GM21737 (cell line): ENCODE results near the gene SMPX.

ENCODE experiments used
- ATAC-seq: cut with Tn5 transposase; IDR thresholded peaks from one replicate; pipeline ENCODE4 v1.9.1; 2021; ENCODE audit warnings: mild to moderate bottlenecking, moderate library complexity; ENCODE audit not compliant: unreplicated experiment

Gene SMPX

DNA sequence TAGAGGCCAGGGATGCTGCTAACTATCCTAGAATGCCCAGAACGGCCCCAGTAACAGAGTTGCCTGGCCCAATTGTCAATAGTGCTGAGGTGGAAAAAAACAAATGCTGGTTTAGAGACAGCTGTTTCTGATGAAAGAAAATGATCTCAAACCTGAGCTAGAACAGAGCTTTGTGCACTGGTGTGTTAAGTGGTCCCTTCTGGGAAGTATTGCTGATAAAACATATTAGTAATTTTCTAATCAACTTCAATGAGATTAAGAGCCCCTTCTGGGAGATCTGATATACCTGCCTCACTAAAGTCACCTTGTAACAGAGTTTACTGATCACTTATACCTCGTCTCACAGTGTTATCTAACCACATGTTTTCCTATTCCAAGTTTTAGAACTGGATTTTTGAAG, 42.1 kb downstream of the SMPX start:
- no peak for ATAC-seq

DNA sequence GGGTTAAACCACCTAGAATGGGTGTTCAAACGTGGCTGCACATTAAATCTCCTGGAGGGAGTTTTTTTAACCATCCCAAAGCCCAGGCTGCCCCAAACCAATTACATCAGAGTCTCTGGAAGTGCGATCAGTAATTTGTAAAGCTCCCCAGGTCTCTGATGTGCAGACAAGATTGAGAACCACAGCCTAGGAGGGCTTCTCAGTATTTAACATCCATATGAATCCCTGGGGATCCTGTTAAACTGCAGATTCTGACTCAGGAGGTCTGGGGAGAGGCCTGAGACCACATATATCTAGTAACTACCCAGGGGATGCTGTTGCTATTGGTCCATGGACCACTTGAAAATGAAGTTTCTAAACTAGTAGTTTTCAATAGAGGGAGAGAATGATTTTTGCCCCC, 42.6 kb downstream of the SMPX start:
- ATAC-seq = no peak

GRCh38 chrX:21711848-21712197, 46.1 kb downstream of the SMPX start:
- no peak for ATAC-seq

DNA sequence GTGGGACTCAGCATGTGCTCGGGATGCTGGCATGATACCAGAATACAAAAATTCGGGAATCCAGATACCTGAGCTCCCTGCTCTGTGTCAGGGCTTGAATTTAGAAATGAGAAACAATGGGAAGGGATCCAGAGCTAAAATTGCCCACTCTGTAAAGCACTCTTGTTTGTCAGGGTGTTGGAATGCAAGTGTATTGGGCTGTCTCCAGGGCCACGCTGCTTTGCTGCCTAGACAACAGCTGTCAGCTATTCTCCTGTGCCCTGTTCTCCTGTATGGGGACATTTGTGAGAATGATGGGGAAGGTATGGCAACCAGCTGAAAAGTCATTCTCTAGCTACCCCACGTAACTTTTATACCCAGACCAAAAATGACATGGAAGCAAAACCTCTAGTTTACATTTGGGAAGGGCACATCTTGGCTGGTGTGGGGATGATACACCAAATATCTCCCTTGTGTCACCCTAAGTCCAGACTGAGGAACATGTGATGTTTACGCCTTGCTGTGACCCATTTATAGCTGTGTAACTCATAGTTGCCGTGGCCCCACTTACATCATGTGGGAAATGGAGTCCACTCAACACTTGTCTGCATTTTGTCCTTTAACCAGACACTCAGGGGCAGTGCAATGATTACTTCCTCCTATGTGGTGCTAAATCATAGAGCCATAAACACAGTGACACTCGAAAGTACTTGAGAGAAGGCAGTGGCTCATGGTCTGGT, 46.6 kb downstream of the SMPX start:
- no peak for ATAC-seq

- ATAC-seq = no peak
Observed at GRCh38 chrX:21708116-21708515, 49.8 kb downstream of the SMPX start.

DNA sequence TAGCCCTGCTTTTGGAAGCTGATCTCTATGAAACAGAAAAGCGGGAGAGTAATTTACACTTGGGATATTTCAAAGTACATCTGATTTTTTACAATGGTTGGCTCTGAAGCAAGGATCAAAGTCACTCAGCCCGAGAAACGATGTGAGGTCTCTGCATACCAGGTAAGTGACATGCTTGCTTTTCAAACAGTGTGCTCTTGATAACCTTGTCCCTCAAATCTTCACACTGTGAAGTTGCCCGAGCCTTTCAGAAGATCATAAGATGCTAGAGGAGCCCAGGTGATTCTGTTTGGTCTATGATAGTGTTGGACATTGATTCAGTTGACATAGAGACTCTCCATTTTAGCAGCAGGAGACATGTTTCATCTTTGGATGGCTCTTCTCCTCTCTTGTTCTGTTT, 52.7 kb downstream of the SMPX start:
- ATAC-seq = no peak

- ATAC-seq = no peak
Observed at GRCh38 chrX:21702725-21703124, 55.2 kb downstream of the SMPX start.

DNA sequence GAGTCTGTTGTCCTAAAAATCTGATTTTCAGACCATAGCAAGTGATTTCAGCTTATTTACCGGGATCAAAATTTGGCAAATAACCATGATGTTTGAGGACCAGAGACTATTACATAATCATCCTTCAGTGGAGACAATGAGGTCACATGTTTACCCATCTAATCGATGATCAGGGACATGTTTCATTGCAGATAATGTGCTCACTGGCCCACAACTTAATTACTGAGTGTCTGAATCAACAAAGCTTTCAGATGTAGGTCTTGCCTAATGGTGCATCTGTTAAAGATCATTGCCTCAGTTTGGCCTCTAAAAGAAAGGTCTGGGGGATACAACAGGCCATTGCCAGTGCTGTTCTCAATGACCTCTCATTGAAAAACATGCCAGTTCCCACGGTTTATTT, 56.9 kb downstream of the SMPX start:
- no peak for ATAC-seq

- ATAC-seq = no peak
Observed at GRCh38 chrX:21700275-21700674, 57.6 kb downstream of the SMPX start.

GRCh38 chrX:21699136-21699535, 58.8 kb downstream of the SMPX start:
- no peak for ATAC-seq

DNA sequence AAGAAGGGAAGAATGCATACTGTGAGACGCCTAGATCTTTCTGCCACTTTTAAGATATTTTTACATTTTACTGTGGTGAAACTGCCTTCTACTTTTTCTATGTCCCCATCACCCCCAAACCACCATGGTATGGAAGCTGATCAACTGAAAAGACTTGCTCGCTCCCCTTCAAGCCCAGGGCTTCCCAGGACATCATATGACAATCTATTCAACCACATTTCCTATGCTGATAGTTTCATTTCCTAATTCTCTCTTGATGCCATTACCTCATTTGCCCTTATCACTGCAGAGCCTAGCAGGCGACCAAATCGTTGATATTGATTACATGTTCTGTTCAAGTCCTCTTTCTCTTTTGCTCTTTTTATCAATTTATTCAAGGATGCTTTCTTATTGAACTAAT, 59.6 kb downstream of the SMPX start:
- no peak for ATAC-seq

GRCh38 chrX:21691512-21692018, 66.4 kb downstream of the SMPX start:
- no peak for ATAC-seq

DNA sequence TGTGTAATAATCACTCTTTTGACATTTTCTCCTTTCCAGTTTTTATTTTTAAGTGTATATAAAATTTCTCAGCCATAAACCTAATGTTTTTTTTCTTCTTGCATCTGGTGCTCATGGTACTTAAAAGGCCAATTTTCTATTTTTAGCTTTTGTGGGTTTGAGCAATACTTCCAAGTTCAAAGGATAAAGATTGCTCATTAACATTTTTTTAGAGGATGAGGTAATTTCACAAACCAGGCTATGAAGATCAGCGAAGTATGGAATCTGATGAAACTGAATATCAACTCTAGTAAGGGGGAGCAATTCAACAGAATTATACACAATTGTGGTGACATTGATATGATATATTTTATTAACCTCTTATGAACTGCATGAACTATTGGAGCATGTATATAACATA, 74.0 kb downstream of the SMPX start:
- ATAC-seq = no peak

DNA sequence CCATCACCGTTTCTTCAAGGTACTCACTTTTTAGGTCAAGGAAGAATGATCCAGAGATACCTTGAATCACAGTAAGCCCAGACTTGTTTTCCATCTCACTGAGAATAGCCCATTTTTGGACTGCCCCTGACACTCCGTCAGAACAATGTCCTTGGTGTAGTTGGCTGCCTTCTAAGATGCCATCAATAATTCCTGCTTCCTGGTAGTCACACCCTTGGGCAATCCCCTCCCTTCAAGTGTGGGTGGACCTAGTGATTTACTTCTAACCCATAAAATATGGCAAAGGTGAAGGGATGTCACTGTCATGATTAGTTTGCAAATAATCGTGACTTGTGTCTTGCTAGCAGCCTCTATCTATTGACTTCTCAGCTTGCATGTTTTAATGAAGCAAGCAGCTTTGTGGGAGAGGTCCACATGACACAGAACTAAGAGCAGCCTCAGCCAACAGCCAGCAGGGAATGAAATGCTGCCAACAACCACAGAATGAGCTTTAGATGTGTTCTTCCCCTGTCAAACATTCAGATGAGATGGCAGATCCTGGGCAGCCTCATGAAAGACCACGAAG, 79.8 kb downstream of the SMPX start:
- ATAC-seq = no peak

DNA sequence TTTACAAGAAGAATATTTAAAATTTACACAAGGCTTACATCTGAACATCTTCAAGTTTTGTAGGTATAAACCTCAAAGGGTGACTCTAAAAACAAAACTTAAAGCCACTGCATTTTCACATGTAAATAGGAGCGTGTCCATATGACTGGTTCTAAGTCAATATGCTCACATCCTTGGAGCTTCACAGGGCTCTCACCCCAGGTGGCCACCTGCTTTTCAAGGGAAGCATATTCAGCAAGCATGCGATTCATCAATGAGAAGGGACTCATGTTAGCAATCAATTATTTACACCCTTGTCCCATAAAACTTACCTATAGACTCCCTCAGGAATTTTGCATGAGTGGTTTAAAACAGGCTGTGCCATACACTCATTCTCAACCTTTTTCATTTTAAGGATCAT, 82.0 kb downstream of the SMPX start:
- ATAC-seq = no peak

GRCh38 chrX:21674430-21675186, 83.3 kb downstream of the SMPX start:
- no peak for ATAC-seq

DNA sequence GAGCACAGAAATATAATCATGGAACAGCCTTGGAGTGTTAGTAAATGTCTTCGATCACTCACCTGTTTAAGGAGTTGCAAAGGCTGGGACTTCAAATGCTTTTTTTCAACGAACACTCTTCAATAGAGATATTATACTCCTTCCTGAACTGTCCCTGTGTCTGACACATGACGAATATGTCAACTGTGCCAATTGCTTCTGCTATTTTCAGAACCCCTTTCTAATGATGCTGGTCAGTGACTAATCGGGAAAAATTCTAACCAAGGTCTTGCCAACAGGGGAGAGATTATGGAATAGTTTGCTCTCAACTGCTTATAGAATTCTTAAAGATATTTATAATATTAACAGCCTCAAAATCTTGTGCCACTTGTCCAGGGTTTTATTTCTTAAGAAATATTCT, 91.2 kb downstream of the SMPX start:
- no peak for ATAC-seq

- ATAC-seq = no peak
Observed at GRCh38 chrX:21666252-21666651, 91.7 kb downstream of the SMPX start.

- no peak for ATAC-seq
Observed at GRCh38 chrX:21662761-21663160, 95.2 kb downstream of the SMPX start.

GRCh38 chrX:21661316-21661715, 96.6 kb downstream of the SMPX start:
- no peak for ATAC-seq

DNA sequence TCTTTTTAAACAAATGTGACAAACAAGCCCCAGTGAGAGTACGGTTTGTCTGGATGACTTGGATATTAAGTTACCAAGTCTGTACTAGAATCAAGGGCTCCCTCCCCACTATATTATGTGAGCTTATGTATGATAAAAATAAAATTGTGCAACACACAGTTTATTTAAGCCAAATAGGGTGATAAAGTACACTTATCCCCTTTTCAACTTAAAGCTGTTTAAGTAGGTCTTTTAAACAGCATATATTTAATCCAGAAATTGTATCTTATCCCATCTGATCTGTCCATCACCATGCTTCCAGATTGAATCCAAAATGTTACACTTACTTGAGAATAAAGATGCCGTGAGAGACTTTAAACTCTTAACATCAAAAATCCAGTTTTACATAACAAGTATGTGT, 97.8 kb downstream of the SMPX start:
- ATAC-seq = no peak

DNA sequence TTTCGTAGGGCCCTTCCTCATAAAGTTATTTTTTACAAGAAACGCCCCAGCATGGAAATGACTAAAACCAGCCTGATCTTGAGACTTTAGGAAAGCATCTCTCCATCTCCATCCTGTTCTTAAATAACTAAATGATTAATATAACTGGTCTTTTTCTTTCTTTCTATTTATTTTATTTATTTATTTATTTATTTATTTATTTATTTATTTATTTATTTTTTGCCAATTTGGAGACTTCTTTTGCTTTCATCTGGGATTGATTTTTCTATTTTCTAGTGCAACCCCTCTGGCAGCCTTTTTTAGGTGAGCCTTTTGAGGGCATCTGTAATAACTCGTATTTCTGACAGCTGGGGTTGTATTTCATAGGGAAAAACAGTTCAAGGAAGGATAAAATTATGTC, 98.6 kb downstream of the SMPX start:
- no peak for ATAC-seq
